ENCODE results near the gene PROB1. TPM values are rescaled to one million over a fixed set of nuclear protein-coding genes. Genes with fewer than 3 reads are reported as not detected.

Gene PROB1
- total and polyA plus RNA-seq, 9 of the 15 experiments (the other 6 are each of a cell fraction or from before 2014, with no cell fraction given), result 0.01 to 1.8 (median 0.47) TPM

- TF ChIP-seq, protein P1, sequence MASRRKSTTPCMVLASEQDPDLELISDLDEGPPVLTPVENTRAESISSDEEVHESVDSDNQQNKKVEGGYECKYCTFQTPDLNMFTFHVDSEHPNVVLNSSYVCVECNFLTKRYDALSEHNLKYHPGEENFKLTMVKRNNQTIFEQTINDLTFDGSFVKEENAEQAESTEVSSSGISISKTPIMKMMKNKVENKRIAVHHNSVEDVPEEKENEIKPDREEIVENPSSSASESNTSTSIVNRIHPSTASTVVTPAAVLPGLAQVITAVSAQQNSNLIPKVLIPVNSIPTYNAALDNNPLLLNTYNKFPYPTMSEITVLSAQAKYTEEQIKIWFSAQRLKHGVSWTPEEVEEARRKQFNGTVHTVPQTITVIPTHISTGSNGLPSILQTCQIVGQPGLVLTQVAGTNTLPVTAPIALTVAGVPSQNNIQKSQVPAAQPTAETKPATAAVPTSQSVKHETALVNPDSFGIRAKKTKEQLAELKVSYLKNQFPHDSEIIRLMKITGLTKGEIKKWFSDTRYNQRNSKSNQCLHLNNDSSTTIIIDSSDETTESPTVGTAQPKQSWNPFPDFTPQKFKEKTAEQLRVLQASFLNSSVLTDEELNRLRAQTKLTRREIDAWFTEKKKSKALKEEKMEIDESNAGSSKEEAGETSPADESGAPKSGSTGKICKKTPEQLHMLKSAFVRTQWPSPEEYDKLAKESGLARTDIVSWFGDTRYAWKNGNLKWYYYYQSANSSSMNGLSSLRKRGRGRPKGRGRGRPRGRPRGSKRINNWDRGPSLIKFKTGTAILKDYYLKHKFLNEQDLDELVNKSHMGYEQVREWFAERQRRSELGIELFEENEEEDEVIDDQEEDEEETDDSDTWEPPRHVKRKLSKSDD (conservative IDR thresholded peaks at IDR 0.05; ENCODE audit: low read length), result no peak
- TF ChIP-seq REST (IDR thresholded peaks at IDR 0.05; ENCODE audit: borderline replicate concordance) (peak; percentile 80), REST (CRISPR knock-in tag; IDR thresholded peaks at IDR 0.05; ENCODE audit: low read depth) (no peak), TAL1 (IDR thresholded peaks at IDR 0.05) (no peak), FUS (optimal IDR thresholded peaks at IDR 0.05; ENCODE audit: low read depth, low read length) (no peak), ZNF239 (CRISPR knock-in tag; IDR thresholded peaks at IDR 0.05) (no peak), TEAD1 (CRISPR knock-in tag; IDR thresholded peaks at IDR 0.05) (no peak), TARDBP (IDR thresholded peaks at IDR 0.05) (no peak), OTX1 (CRISPR knock-in tag; IDR thresholded peaks at IDR 0.05) (no peak), KLF6 (CRISPR knock-in tag; IDR thresholded peaks at IDR 0.05; ENCODE audit: borderline replicate concordance) (no peak), RBFOX2 (IDR thresholded peaks at IDR 0.05; ENCODE audit: low read depth, low read length) (no peak), CEBPB (tag; IDR thresholded peaks at IDR 0.05) (no peak), ZFP1 (CRISPR knock-in tag; IDR thresholded peaks at IDR 0.05) (no peak)
- TF ChIP-seq, protein P2, sequence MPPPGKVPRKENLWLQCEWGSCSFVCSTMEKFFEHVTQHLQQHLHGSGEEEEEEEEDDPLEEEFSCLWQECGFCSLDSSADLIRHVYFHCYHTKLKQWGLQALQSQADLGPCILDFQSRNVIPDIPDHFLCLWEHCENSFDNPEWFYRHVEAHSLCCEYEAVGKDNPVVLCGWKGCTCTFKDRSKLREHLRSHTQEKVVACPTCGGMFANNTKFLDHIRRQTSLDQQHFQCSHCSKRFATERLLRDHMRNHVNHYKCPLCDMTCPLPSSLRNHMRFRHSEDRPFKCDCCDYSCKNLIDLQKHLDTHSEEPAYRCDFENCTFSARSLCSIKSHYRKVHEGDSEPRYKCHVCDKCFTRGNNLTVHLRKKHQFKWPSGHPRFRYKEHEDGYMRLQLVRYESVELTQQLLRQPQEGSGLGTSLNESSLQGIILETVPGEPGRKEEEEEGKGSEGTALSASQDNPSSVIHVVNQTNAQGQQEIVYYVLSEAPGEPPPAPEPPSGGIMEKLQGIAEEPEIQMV (tag; conservative IDR thresholded peaks at IDR 0.05; ENCODE audit: low read depth), result no peak
These were observed 9.5 kb downstream of the PROB1 start (continued) for GRCh38 chr5:139385061-139386049.
